GM12801 (cell line): ENCODE data around the gene NID2.

Source experiments
- CTCF ChIP-seq: IDR thresholded peaks from one replicate; pipeline ENCODE4 v1.5.1; 2011; ENCODE audit warnings: control low read depth; ENCODE audit not compliant: insufficient read length; ENCODE audit errors: extremely low read depth

Gene NID2

GRCh38 chr14:51998348-51998747 lies 70.5 kb downstream of the NID2 start:
- TF ChIP-seq CTCF, result no peak

- no peak for TF ChIP-seq CTCF
Observed at GRCh38 chr14:51996148-51996746, 72.6 kb downstream of the NID2 start.

GRCh38 chr14:51993285-51993920 lies 75.5 kb downstream of the NID2 start:
- TF ChIP-seq CTCF, result no peak

- TF ChIP-seq CTCF, result no peak
Observed at GRCh38 chr14:51990488-51990887, 78.4 kb downstream of the NID2 start.

GRCh38 chr14:51989293-51990234 lies 79.3 kb downstream of the NID2 start, which contains the start of gene RTRAF:
Gene RTRAF (plus strand): TSS chr14:51989546. CDS start chr14:51989640, 94 bp downstream.
- TF ChIP-seq CTCF, result no peak

GRCh38 chr14:51988221-51988620 lies 80.6 kb downstream of the NID2 start:
- no peak for TF ChIP-seq CTCF

GRCh38 chr14:51981218-51981854 lies 87.5 kb downstream of the NID2 start:
- TF ChIP-seq CTCF, result no peak
